A549 (cell line): ENCODE results near the gene MEX3B. TPM values are rescaled to one million over a fixed set of nuclear protein-coding genes. Genes with fewer than 3 reads are reported as not detected.
"Not testable (repeated sequence)": the region's sequence is repeated elsewhere in the genome, so short reads cannot be mapped to it uniquely, and the experiment has no call there.

Experiments used
- ATAC-seq, 2 experiments: fragments of 200-7000 bp in 1 of 2; fragments of >200 bp in 1 of 2; cut with Nextera tagmentation in 1 of 2; cut with Tn5 transposase in 1 of 2; 3 replicates each; pipeline versions ENCODE4 v1.8.0 to v1.9.1; 2018 to 2020; ENCODE audit warnings: mild to moderate bottlenecking in 1 of 2, moderate library complexity in 1 of 2
- CTCF ChIA-PET: fragments of 300-600 bp; sonication (Branson Sonifier 250); formaldehyde crosslinking; extraction: SDS; loops from one replicate; lab custom pipeline; 2021; ENCODE audit warnings: antibody characterized with exemption, inconsistent platforms; lab: Yijun Ruan, JAX
- POLR2A ChIA-PET: fragments of 350-600 bp; formaldehyde crosslinking; extraction: SDS; loops from one replicate; lab custom pipeline; 2021; ENCODE audit warnings: antibody characterized with exemption, inconsistent platforms; lab: Yijun Ruan, JAX
- DNase-seq, 2 experiments: peaks; one replicate each; pipeline versions ENCODE4 v3.0.0 to v3.0.0-alpha.2; 2011 to 2016; ENCODE audit warnings: low read depth in 1 of 2, low spot score in 1 of 2
- FAIRE-seq: peaks from 2 replicates; lab custom pipeline; 2011; peaks lifted over from hg19 to GRCh38; lab: Jason Lieb, UNC
- H3K27ac ChIP-seq, 2 experiments: fragments of >200 bp; sonication (Bioruptor Twin); formaldehyde crosslinking; 3 replicates each; pipeline ENCODE4 v1.5.1; 2016 to 2017
- H3K4me1 ChIP-seq: fragments of >200 bp; sonication (Bioruptor Twin); formaldehyde crosslinking; 3 replicates; pipeline ENCODE4 v1.6.1; 2016
- H3K4me2 ChIP-seq: fragments of >200 bp; sonication (Bioruptor Twin); formaldehyde crosslinking; 3 replicates; pipeline ENCODE4 v1.6.1; 2016
- H3K4me3 ChIP-seq: fragments of >200 bp; sonication (Bioruptor Twin); formaldehyde crosslinking; 3 replicates; pipeline ENCODE4 v1.5.1; 2016
- H3K9me3 ChIP-seq: fragments of >200 bp; sonication (Bioruptor Twin); formaldehyde crosslinking; 3 replicates; pipeline ENCODE4 v1.6.1; 2016
- ATOH8 ChIP-seq: fragments of 250-450 bp; sonication (Bioruptor Pico); IDR thresholded peaks from 2 replicates; pipeline ENCODE4 v1.5.0; 2020; ENCODE audit warnings: low read depth, mild to moderate bottlenecking, moderate library complexity
- CBX8 ChIP-seq: fragments of 200-600 bp; sonication (generic); IDR thresholded peaks from 2 replicates; pipeline ENCODE4 v1.6.1; 2016
- CHD4 ChIP-seq: fragments of 200-600 bp; sonication (generic); IDR thresholded peaks from 2 replicates; pipeline ENCODE4 v1.6.1; 2016; ENCODE audit warnings: antibody characterized with exemption, mild to moderate bottlenecking, borderline replicate concordance
- ELK1 ChIP-seq: fragments of 150-350 bp; IDR thresholded peaks from 2 replicates; pipeline ENCODE4 v1.6.1; 2014; ENCODE audit warnings: low read depth, mild to moderate bottlenecking, low read length
- EP300 ChIP-seq, 2 experiments: fragments of >200 bp; sonication (Bioruptor Twin); formaldehyde crosslinking; IDR thresholded peaks; 2 replicates in 1 of 2; 3 replicates in 1 of 2; pipeline ENCODE4 v1.6.1; 2016 to 2017
- KDM5A ChIP-seq: fragments of 200-600 bp; sonication (generic); IDR thresholded peaks from 2 replicates; pipeline ENCODE4 v1.6.1; 2016; ENCODE audit warnings: antibody characterized with exemption, mild to moderate bottlenecking
- MAZ ChIP-seq: fragments of 150-350 bp; IDR thresholded peaks from 2 replicates; pipeline ENCODE4 v1.6.1; 2014; ENCODE audit warnings: antibody characterized with exemption, low read depth, low read length, borderline replicate concordance
- NFE2L2 ChIP-seq: fragments of 150-350 bp; conservative IDR thresholded peaks from 2 replicates; pipeline ENCODE4 v1.6.1; 2014; ENCODE audit warnings: low read length
- NPAS2 ChIP-seq: fragments of 250-450 bp; sonication (Bioruptor Pico); IDR thresholded peaks from 2 replicates; pipeline ENCODE4 v1.8.0; 2022; ENCODE audit warnings: mild to moderate bottlenecking, moderate library complexity, borderline replicate concordance
- NR3C1 ChIP-seq: fragments of >200 bp; sonication (Bioruptor Twin); formaldehyde crosslinking; IDR thresholded peaks from 3 replicates; pipeline ENCODE4 v1.6.1; 2017
- PBX3 ChIP-seq: IDR thresholded peaks from 2 replicates; pipeline ENCODE4 v1.6.1; 2012
- RARB ChIP-seq: fragments of 250-450 bp; sonication (Bioruptor Pico); IDR thresholded peaks from 2 replicates; pipeline ENCODE4 v1.8.0; 2021; ENCODE audit warnings: mild to moderate bottlenecking, moderate library complexity
- RCOR1 ChIP-seq: fragments of 150-350 bp; IDR thresholded peaks from 2 replicates; pipeline ENCODE4 v1.6.1; 2014; ENCODE audit warnings: antibody characterized with exemption, low read length, low read depth
- RFX5 ChIP-seq: fragments of 450-650 bp; IDR thresholded peaks from 2 replicates; pipeline ENCODE4 v1.7.1; 2014; ENCODE audit warnings: antibody characterized with exemption, mild to moderate bottlenecking, moderate library complexity
- RNF2 ChIP-seq: fragments of 200-600 bp; sonication (generic); IDR thresholded peaks from 2 replicates; pipeline ENCODE4 v1.6.1; 2016; ENCODE audit warnings: low read depth, mild to moderate bottlenecking, antibody characterized with exemption, moderate library complexity, borderline replicate concordance
- SMC3 ChIP-seq: fragments of >200 bp; sonication (Bioruptor Twin); formaldehyde crosslinking; IDR thresholded peaks from 3 replicates; pipeline ENCODE4 v1.6.1; 2018; ENCODE audit warnings: inconsistent platforms
- SREBF2 ChIP-seq: fragments of 450-650 bp; IDR thresholded peaks from 2 replicates; pipeline ENCODE4 v1.6.1; 2014; ENCODE audit warnings: mild to moderate bottlenecking, moderate library complexity
- USF2 ChIP-seq: fragments of 450-650 bp; IDR thresholded peaks from 2 replicates; pipeline ENCODE4 v1.6.1; 2014; ENCODE audit warnings: antibody characterized with exemption
- ZFP36 ChIP-seq: fragments of 450-650 bp; IDR thresholded peaks from 2 replicates; pipeline ENCODE4 v1.6.1; 2014; ENCODE audit warnings: borderline replicate concordance; ENCODE audit not compliant: partially characterized antibody
- ZNF302 ChIP-seq: fragments of 250-450 bp; sonication (Bioruptor Pico); IDR thresholded peaks from 2 replicates; pipeline ENCODE4 v1.9.0; 2021; ENCODE audit warnings: inconsistent platforms, mild to moderate bottlenecking, moderate library complexity
- WGBS: methylation state at CpG from one replicate; pipeline ENCODE4 v1.1.6; 2017; ENCODE audit errors: missing lambda C conversion rate; 5-methylcytosine and 5-hydroxymethylcytosine counted together
- polyA plus RNA-seq, 4 experiments: library from polyadenylated mRNA; depleted of rRNA in 3 of 4; stranded (reverse); fragments of >200 nt; fragmentation: RNase III in 1 of 4; extraction: RNeasy Plus Mini Kit Qiagen cat#74134 plus additional on column Dnase treatment in 1 of 4; gene quantifications; 2 replicates in 3 of 4; 3 replicates in 1 of 4; pipeline ENCODE4 v1.2.3, GENCODE V29; 2011 to 2017

The MEX3B gene
- polyA plus RNA-seq, 2 of the 4 experiments (the other 2 are of a cell fraction), result 2.3 to 4.2 TPM

GRCh38 chr15:81995081-81995480 is 50.7 kb downstream of the MEX3B start:
- H3K4me1 ChIP-seq, H3K4me3 ChIP-seq, H3K4me2 ChIP-seq, ATAC-seq, DNase-seq, H3K27ac ChIP-seq, POLR2A ChIA-PET, H3K9me3 ChIP-seq, FAIRE-seq, CTCF ChIA-PET: not testable (repeated sequence)
- WGBS, result 69% methylated on average over 22 of the region's 22 CpGs

GRCh38 chr15:81992523-81992922 is 53.3 kb downstream of the MEX3B start:
- no peaks in the 10 kb centered on the region for H3K4me1 ChIP-seq
- ChIA-PET POLR2A (no interaction called here), CTCF (no interaction called here)
- ATAC-seq (no peak), FAIRE-seq (no peak), DNase-seq (no peak)
- no peak overlapping the region for H3K27ac ChIP-seq
- no peak overlapping the region for H3K4me3 ChIP-seq
- TF ChIP-seq SREBF2, result no peak
- no peak for TF ChIP-seq MAZ
- no peak for TF ChIP-seq KDM5A
- TF ChIP-seq CHD4, result no peak
- TF ChIP-seq ZNF302 (CRISPR knock-in tag), result no peak
- TF ChIP-seq NR3C1, result no peak
- TF ChIP-seq NPAS2, result no peak
- TF ChIP-seq SMC3, result no peak
- TF ChIP-seq RFX5, result no peak
- no peak for TF ChIP-seq ZFP36
- no peak for TF ChIP-seq RNF2
- TF ChIP-seq RCOR1, result no peak
- TF ChIP-seq USF2, result no peak
- TF ChIP-seq ATOH8 (CRISPR knock-in tag), result no peak
- TF ChIP-seq CBX8, result no peak
- TF ChIP-seq EP300 (IDR thresholded peaks at IDR 0.05), result no peak
- no peak for TF ChIP-seq PBX3
- TF ChIP-seq NFE2L2, result no peak
- no peak for TF ChIP-seq RARB (CRISPR knock-in tag)
- TF ChIP-seq ELK1, result no peak
- H3K4me2 ChIP-seq, result no peak overlapping the region
- WGBS, result 0% methylated on average over 1 of the region's 1 CpG
- peaks cover 4% of the 10 kb centered on the region; the same call in 1 of the 3 replicates for H3K9me3 ChIP-seq

Other genes with a start within 250 kb of the MEX3B start
- gene EFL1, start 216.7 kb upstream of the MEX3B start, polyA plus RNA-seq (2011; rRNA removed), result 42.3 and 42.5 TPM in 2 replicates
- gene EFL1, start 216.7 kb upstream of the MEX3B start, polyA plus RNA-seq (2017; fragmentation: RNase III; extraction: RNeasy Plus Mini Kit Qiagen cat#74134 plus additional on column Dnase treatment), result 19.4 to 21.2 TPM (median 20.0 TPM) in 3 replicates
- gene SAXO2, start 216.8 kb upstream of the MEX3B start, polyA plus RNA-seq (2011; rRNA removed), result 1.1 and 4.5 TPM in 2 replicates
- gene SAXO2, start 216.8 kb upstream of the MEX3B start, polyA plus RNA-seq (2017; fragmentation: RNase III; extraction: RNeasy Plus Mini Kit Qiagen cat#74134 plus additional on column Dnase treatment), result 1.8 to 2.5 TPM (median 2.2 TPM) in 3 replicates